ENCODE measurements around the gene TMEM9.

- no peak for TF ChIP-seq TAF1 (IDR thresholded peaks at IDR 0.05; ENCODE audit: borderline replicate concordance, low read depth, low read length)
- no peak for TF ChIP-seq CTCF (IDR thresholded peaks at IDR 0.05 in 2 of 3, conservative IDR thresholded peaks at IDR 0.05 in 1 of 3; ENCODE audit: control insufficient read depth in 2 of 3, extremely low read depth in 1 of 3, insufficient read depth in 1 of 3, low read depth in 3 of 3, low read length in 3 of 3)
- TF ChIP-seq NR2C2 (IDR thresholded peaks at IDR 0.05; ENCODE audit: borderline replicate concordance, control insufficient read depth, insufficient read length, low read depth): no peak
- TF ChIP-seq EP300 (IDR thresholded peaks at IDR 0.05; ENCODE audit: borderline replicate concordance in 1 of 2, control insufficient read depth in 1 of 2, low read depth in 2 of 2, low read length in 2 of 2): no peak
- TF ChIP-seq EZH2 (IDR thresholded peaks at IDR 0.05; ENCODE audit: borderline replicate concordance, control insufficient read depth, low read depth, low read length): no peak
- TF ChIP-seq SREBF1 (IDR thresholded peaks at IDR 0.05; ENCODE audit: low read length): no peak
- no peak for TF ChIP-seq CEBPB (IDR thresholded peaks at IDR 0.05; ENCODE audit: borderline replicate concordance in 1 of 2, low read depth in 2 of 2, low read length in 2 of 2)
- TF ChIP-seq POLR2AphosphoS5 (IDR thresholded peaks at IDR 0.05; ENCODE audit: low read length): no peak
- TF ChIP-seq MXI1 (IDR thresholded peaks at IDR 0.05; ENCODE audit: low read depth, low read length): no peak
- TF ChIP-seq, protein P1, sequence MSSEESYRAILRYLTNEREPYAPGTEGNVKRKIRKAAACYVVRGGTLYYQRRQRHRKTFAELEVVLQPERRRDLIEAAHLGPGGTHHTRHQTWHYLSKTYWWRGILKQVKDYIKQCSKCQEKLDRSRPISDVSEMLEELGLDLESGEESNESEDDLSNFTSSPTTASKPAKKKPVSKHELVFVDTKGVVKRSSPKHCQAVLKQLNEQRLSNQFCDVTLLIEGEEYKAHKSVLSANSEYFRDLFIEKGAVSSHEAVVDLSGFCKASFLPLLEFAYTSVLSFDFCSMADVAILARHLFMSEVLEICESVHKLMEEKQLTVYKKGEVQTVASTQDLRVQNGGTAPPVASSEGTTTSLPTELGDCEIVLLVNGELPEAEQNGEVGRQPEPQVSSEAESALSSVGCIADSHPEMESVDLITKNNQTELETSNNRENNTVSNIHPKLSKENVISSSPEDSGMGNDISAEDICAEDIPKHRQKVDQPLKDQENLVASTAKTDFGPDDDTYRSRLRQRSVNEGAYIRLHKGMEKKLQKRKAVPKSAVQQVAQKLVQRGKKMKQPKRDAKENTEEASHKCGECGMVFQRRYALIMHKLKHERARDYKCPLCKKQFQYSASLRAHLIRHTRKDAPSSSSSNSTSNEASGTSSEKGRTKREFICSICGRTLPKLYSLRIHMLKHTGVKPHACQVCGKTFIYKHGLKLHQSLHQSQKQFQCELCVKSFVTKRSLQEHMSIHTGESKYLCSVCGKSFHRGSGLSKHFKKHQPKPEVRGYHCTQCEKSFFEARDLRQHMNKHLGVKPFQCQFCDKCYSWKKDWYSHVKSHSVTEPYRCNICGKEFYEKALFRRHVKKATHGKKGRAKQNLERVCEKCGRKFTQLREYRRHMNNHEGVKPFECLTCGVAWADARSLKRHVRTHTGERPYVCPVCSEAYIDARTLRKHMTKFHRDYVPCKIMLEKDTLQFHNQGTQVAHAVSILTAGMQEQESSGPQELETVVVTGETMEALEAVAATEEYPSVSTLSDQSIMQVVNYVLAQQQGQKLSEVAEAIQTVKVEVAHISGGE (CRISPR knock-in tag; IDR thresholded peaks at IDR 0.05): no peak
- no peak for TF ChIP-seq JUNB (IDR thresholded peaks at IDR 0.05)
- TF ChIP-seq CBX5 (IDR thresholded peaks at IDR 0.05; ENCODE audit: low read depth): no peak
- TF ChIP-seq DPF2 (IDR thresholded peaks at IDR 0.05): no peak
- no peak for TF ChIP-seq HCFC1 (IDR thresholded peaks at IDR 0.05; ENCODE audit: low read length)
Measured at GRCh38 chr1:201122321-201122957, 31.8 kb downstream of the TMEM9 start.

All from GM12878 (cell line).